Measurements from ENCODE around the gene DHRSX.
"Not testable (repeated sequence)": the region's sequence is repeated elsewhere in the genome, so short reads cannot be mapped to it uniquely, and the experiment has no call there.

DHRSX gene

GRCh38 chrX:2243913-2244460 lies 256.8 kb downstream of the DHRSX start:
- no peak for DNase-seq

GRCh38 chrX:2242980-2243379 lies 257.8 kb downstream of the DHRSX start:
- no peak for DNase-seq

GRCh38 chrX:2242326-2242725 lies 258.4 kb downstream of the DHRSX start:
- no peak for DNase-seq

- not testable (repeated sequence) for DNase-seq
Measured at GRCh38 chrX:2241496-2241895, 259.3 kb downstream of the DHRSX start.

GRCh38 chrX:2240761-2241160 lies 260.0 kb downstream of the DHRSX start:
- DNase-seq = not testable (repeated sequence)

- no peak for DNase-seq
Measured at GRCh38 chrX:2237976-2238375, 262.8 kb downstream of the DHRSX start.

- no peak for DNase-seq
Measured at GRCh38 chrX:2231570-2232192, 269.1 kb downstream of the DHRSX start.

GRCh38 chrX:2230457-2230856 lies 270.3 kb downstream of the DHRSX start:
- DNase-seq = no peak

- DNase-seq = no peak
Measured at GRCh38 chrX:2228536-2228935, 272.2 kb downstream of the DHRSX start.

GRCh38 chrX:2226906-2227656 lies 273.7 kb downstream of the DHRSX start:
- DNase-seq = no peak

GRCh38 chrX:2226182-2226581 lies 274.6 kb downstream of the DHRSX start:
- DNase-seq = no peak

- no peak for DNase-seq
Measured at GRCh38 chrX:2224597-2225235, 276.1 kb downstream of the DHRSX start.

GRCh38 chrX:2224161-2224560 lies 276.6 kb downstream of the DHRSX start:
- DNase-seq = no peak

GRCh38 chrX:2220829-2221567 lies 279.8 kb downstream of the DHRSX start:
- no peak for DNase-seq

- no peak for DNase-seq
Measured at GRCh38 chrX:2220296-2220695, 280.5 kb downstream of the DHRSX start.

- not testable (repeated sequence) for DNase-seq
Measured at GRCh38 chrX:2214138-2214823, 286.5 kb downstream of the DHRSX start.

- not testable (repeated sequence) for DNase-seq
Measured at GRCh38 chrX:2211667-2212066, 289.1 kb downstream of the DHRSX start.

- no peak for DNase-seq
Measured at GRCh38 chrX:2193273-2193592, 307.5 kb downstream of the DHRSX start.

- no peak for DNase-seq
Measured at GRCh38 chrX:2192584-2193272, 308.0 kb downstream of the DHRSX start.

- DNase-seq = no peak
Measured at GRCh38 chrX:2188840-2189239, 311.9 kb downstream of the DHRSX start.

GRCh38 chrX:2188330-2188792 lies 312.4 kb downstream of the DHRSX start:
- DNase-seq = no peak

Data from T1000 (cell line).